HEK293 (cell line): Measurements from ENCODE around the gene SMIM7.

Experiments used
- CTCF ChIA-PET: fragments of 350-600 bp; formaldehyde crosslinking; extraction: SDS; loops from one replicate; lab custom pipeline; 2021; ENCODE audit warnings: antibody characterized with exemption; lab: Yijun Ruan, JAX
- POLR2A ChIA-PET: fragments of 300-600 bp; formaldehyde crosslinking; extraction: SDS; loops from one replicate; lab custom pipeline; 2020; ENCODE audit warnings: antibody characterized with exemption, inconsistent platforms; lab: Yijun Ruan, JAX
- H3K27ac ChIP-seq: fragments of 200-500 bp; sonication (Bioruptor generic); 2 replicates; pipeline ENCODE4 v1.5.1; 2014; ENCODE audit warnings: low read depth, low read length, control low read depth, inconsistent platforms; ENCODE audit errors: extremely low read depth
- H3K36me3 ChIP-seq, 2 experiments: fragments of 200-500 bp in 1 of 2; sonication (Bioruptor generic) in 1 of 2; 1 replicate in 1 of 2; 2 replicates in 1 of 2; pipeline ENCODE4 v1.5.1; 2014 to 2017; ENCODE audit warnings: inconsistent platforms in 2 of 2, low read length in 2 of 2; ENCODE audit not compliant: control insufficient read depth in 2 of 2, insufficient read depth in 1 of 2
- H3K4me1 ChIP-seq: fragments of 200-500 bp; sonication (Bioruptor generic); 2 replicates; pipeline ENCODE4 v1.5.1; 2014; ENCODE audit warnings: mild to moderate bottlenecking, low read length, inconsistent platforms; ENCODE audit not compliant: control insufficient read depth, insufficient read depth
- H3K4me3 ChIP-seq: 2 replicates; pipeline ENCODE4 v1.5.1; 2011; ENCODE audit warnings: low read depth, mild to moderate bottlenecking, control low read depth, low read length, moderate library complexity
- H3K9me3 ChIP-seq: fragments of 200-500 bp; sonication (Bioruptor generic); 2 replicates; pipeline ENCODE4 v1.5.1; 2014; ENCODE audit warnings: low read depth, low read length, inconsistent platforms; ENCODE audit not compliant: control insufficient read depth, insufficient read depth
- ELK4 ChIP-seq: IDR thresholded peaks from 2 replicates; pipeline ENCODE4 v1.6.1; 2011; ENCODE audit warnings: mild to moderate bottlenecking, low read depth, low read length, borderline replicate concordance
- GFI1B ChIP-seq: fragments of 450-650 bp; formaldehyde crosslinking; IDR thresholded peaks from 2 replicates; pipeline ENCODE4 v1.5.1; 2016; ENCODE audit warnings: missing biosample characterization, missing genetic modification characterization
- HIC1 ChIP-seq: fragments of 450-650 bp; formaldehyde crosslinking; IDR thresholded peaks from 2 replicates; pipeline ENCODE4 v1.5.1; 2016; ENCODE audit warnings: missing biosample characterization, missing genetic modification characterization
- HOXD13 ChIP-seq: sonication (generic); formaldehyde crosslinking; IDR thresholded peaks from 2 replicates; pipeline ENCODE4 v1.8.0; 2022; ENCODE audit warnings: missing genetic modification reagents, borderline replicate concordance
- KLF16 ChIP-seq: fragments of 450-650 bp; formaldehyde crosslinking; IDR thresholded peaks from 2 replicates; pipeline ENCODE4 v1.5.1; 2017; ENCODE audit warnings: missing biosample characterization, missing genetic modification characterization
- PRDM2 ChIP-seq: fragments of 450-650 bp; formaldehyde crosslinking; IDR thresholded peaks from 2 replicates; pipeline ENCODE4 v1.5.1; 2016; ENCODE audit warnings: missing biosample characterization, missing genetic modification characterization, borderline replicate concordance
- YY1 ChIP-seq: fragments of 450-650 bp; formaldehyde crosslinking; IDR thresholded peaks from 2 replicates; pipeline ENCODE4 v1.5.1; 2018; ENCODE audit warnings: missing biosample characterization, missing genetic modification characterization
- ZBTB48 ChIP-seq: fragments of 450-650 bp; formaldehyde crosslinking; IDR thresholded peaks from 2 replicates; pipeline ENCODE4 v1.5.1; 2016; ENCODE audit warnings: missing biosample characterization, missing genetic modification characterization
- ZBTB49 ChIP-seq: fragments of 450-650 bp; formaldehyde crosslinking; IDR thresholded peaks from 2 replicates; pipeline ENCODE4 v1.5.1; 2016; ENCODE audit warnings: missing biosample characterization, missing genetic modification characterization, low read depth
- ZNF140 ChIP-seq: fragments of 450-650 bp; formaldehyde crosslinking; IDR thresholded peaks from 2 replicates; pipeline ENCODE4 v1.5.1; 2016; ENCODE audit warnings: missing biosample characterization, missing genetic modification characterization
- ZNF146 ChIP-seq: fragments of 450-650 bp; formaldehyde crosslinking; IDR thresholded peaks from 2 replicates; pipeline ENCODE4 v1.5.1; 2016; ENCODE audit warnings: missing biosample characterization, missing genetic modification characterization
- ZNF184 ChIP-seq: fragments of 450-650 bp; IDR thresholded peaks from 2 replicates; pipeline ENCODE4 v1.5.1; 2018; ENCODE audit warnings: missing biosample characterization, mild to moderate bottlenecking, missing genetic modification characterization
- ZNF19 ChIP-seq: fragments of 450-650 bp; formaldehyde crosslinking; IDR thresholded peaks from 2 replicates; pipeline ENCODE4; 2016; ENCODE audit warnings: missing biosample characterization, missing genetic modification characterization, low read depth
- ZNF2 ChIP-seq: fragments of 450-650 bp; formaldehyde crosslinking; IDR thresholded peaks from 2 replicates; pipeline ENCODE4 v1.5.1; 2016; ENCODE audit warnings: missing biosample characterization, missing genetic modification characterization
- ZNF214 ChIP-seq: fragments of 450-650 bp; formaldehyde crosslinking; IDR thresholded peaks from 2 replicates; pipeline ENCODE4 v1.5.1; 2017; ENCODE audit warnings: missing biosample characterization, mild to moderate bottlenecking, missing genetic modification characterization, borderline replicate concordance
- ZNF404 ChIP-seq: fragments of 450-650 bp; formaldehyde crosslinking; IDR thresholded peaks from 2 replicates; pipeline ENCODE4 v1.5.1; 2017; ENCODE audit warnings: missing biosample characterization, missing genetic modification characterization
- ZNF521 ChIP-seq: fragments of 450-650 bp; formaldehyde crosslinking; IDR thresholded peaks from 2 replicates; pipeline ENCODE4 v1.5.1; 2017; ENCODE audit warnings: missing biosample characterization, mild to moderate bottlenecking, missing genetic modification characterization
- ZNF529 ChIP-seq: fragments of 450-650 bp; formaldehyde crosslinking; IDR thresholded peaks from 2 replicates; pipeline ENCODE4 v1.5.1; 2017; ENCODE audit warnings: missing genetic modification characterization, missing biosample characterization; ENCODE audit not compliant: insufficient replicate concordance
- ZNF560 ChIP-seq: fragments of 450-650 bp; formaldehyde crosslinking; IDR thresholded peaks from 2 replicates; pipeline ENCODE4 v1.5.1; 2017; ENCODE audit warnings: missing biosample characterization, missing genetic modification characterization, borderline replicate concordance
- ZNF596 ChIP-seq: fragments of 450-650 bp; IDR thresholded peaks from 2 replicates; pipeline ENCODE4 v1.5.0; 2018; ENCODE audit warnings: missing biosample characterization, mild to moderate bottlenecking, missing genetic modification characterization, moderate library complexity
- ZNF654 ChIP-seq: fragments of 450-650 bp; formaldehyde crosslinking; IDR thresholded peaks from 2 replicates; pipeline ENCODE4 v1.5.1; 2016; ENCODE audit warnings: low read depth, missing biosample characterization, missing genetic modification characterization
- ZNF658 ChIP-seq: fragments of 450-650 bp; formaldehyde crosslinking; IDR thresholded peaks from 2 replicates; pipeline ENCODE4; 2016; ENCODE audit warnings: missing biosample characterization, missing genetic modification characterization
- ZNF768 ChIP-seq: fragments of 450-650 bp; formaldehyde crosslinking; IDR thresholded peaks from 2 replicates; pipeline ENCODE4 v1.5.1; 2018; ENCODE audit warnings: missing biosample characterization, mild to moderate bottlenecking, missing genetic modification characterization
- ZNF776 ChIP-seq: fragments of 450-650 bp; formaldehyde crosslinking; IDR thresholded peaks from 2 replicates; pipeline ENCODE4 v1.5.0; 2017; ENCODE audit warnings: missing biosample characterization, missing genetic modification characterization, borderline replicate concordance
- ZSCAN23 ChIP-seq: fragments of 450-650 bp; formaldehyde crosslinking; IDR thresholded peaks from 2 replicates; pipeline ENCODE4 v1.5.1; 2016; ENCODE audit warnings: missing biosample characterization, missing genetic modification characterization

SMIM7 gene

GRCh38 chr19:16641695-16642094, 18.2 kb downstream of the SMIM7 start (continued):
- no peak for TF ChIP-seq GFI1B (tag by site-specific recombination)
- TF ChIP-seq ZNF654 (tag by site-specific recombination) = no peak
- no peak for TF ChIP-seq ZNF521 (tag by site-specific recombination)
- TF ChIP-seq HOXD13 (CRISPR knock-in tag) = no peak
- TF ChIP-seq ZNF776 (tag by site-specific recombination) = no peak
- TF ChIP-seq ZNF184 (tag by site-specific recombination) = no peak
- no peak for TF ChIP-seq ZBTB48 (tag by site-specific recombination)
- TF ChIP-seq ZNF214 (tag by site-specific recombination) = no peak

GRCh38 chr19:16640951-16641350, 19.0 kb downstream of the SMIM7 start:
- Histone ChIP-seq H3K4me3 (no peak overlapping the region), H3K36me3 (peaks cover 48 to 54% of the 10 kb centered on the region in 2 experiments; a peak in 2 of 3 replicates), H3K27ac (no peak overlapping the region), H3K9me3 (no peaks in the 10 kb centered on the region), H3K4me1 (no peaks in the 10 kb centered on the region)
- TF ChIP-seq ZBTB49 (tag by site-specific recombination) (no peak), HIC1 (tag by site-specific recombination) (no peak), ZNF596 (no peak), ZNF404 (tag by site-specific recombination) (no peak), ZNF560 (tag by site-specific recombination) (no peak), ZNF146 (tag by site-specific recombination) (no peak), YY1 (no peak), ZNF19 (tag by site-specific recombination) (no peak), ZNF658 (tag by site-specific recombination) (no peak), ZSCAN23 (tag by site-specific recombination) (no peak), ZNF768 (tag by site-specific recombination) (no peak), ELK4 (no peak), ZNF529 (no peak), KLF16 (tag by site-specific recombination) (no peak), ZNF2 (tag by site-specific recombination) (no peak), PRDM2 (no peak), ZNF140 (tag by site-specific recombination) (no peak)
- CTCF ChIA-PET = no interaction called here
- POLR2A ChIA-PET = no interaction called here
